CD4-positive, alpha-beta T cell treated with Interleukin-6 at 100 ng/mL for 8 hours (primary cell): ENCODE data around the gene OGT.
A peak's percentile ranks its signal among the peaks of the same experiment; 100 is the strongest.
"Not testable (repeated sequence)": the region's sequence is repeated elsewhere in the genome, so short reads cannot be mapped to it uniquely, and the experiment has no call there.

Source experiments
- DNase-seq: peaks from one replicate; pipeline ENCODE4 v3.0.0-alpha.2; 2020; ENCODE audit warnings: mixed read lengths, low spot score

The OGT gene

GRCh38 chrX:71586929-71587328, 54.0 kb downstream of the OGT start:
- no peak for DNase-seq

- not testable (repeated sequence) for DNase-seq
These were observed 60.3 kb downstream of the OGT start for GRCh38 chrX:71593210-71593609.

GRCh38 chrX:71599965-71600364, 67.1 kb downstream of the OGT start:
- DNase-seq = no peak

- no peak for DNase-seq
These were observed 70.7 kb downstream of the OGT start for GRCh38 chrX:71603618-71604017.

- DNase-seq = no peak
These were observed 71.2 kb downstream of the OGT start for GRCh38 chrX:71604141-71604540.

GRCh38 chrX:71604796-71605568, 72.1 kb downstream of the OGT start:
- DNase-seq = no peak

- peak; percentile 41 for DNase-seq
These were observed 73.8 kb downstream of the OGT start for GRCh38 chrX:71606536-71607216.

GRCh38 chrX:71607488-71607887, 74.6 kb downstream of the OGT start:
- DNase-seq = no peak

- DNase-seq = peak; percentile 18
These were observed 76.3 kb downstream of the OGT start for GRCh38 chrX:71609095-71609750.

- DNase-seq = not testable (repeated sequence)
These were observed 78.8 kb downstream of the OGT start for GRCh38 chrX:71611736-71612135.

GRCh38 chrX:71612256-71612655, 79.4 kb downstream of the OGT start:
- no peak for DNase-seq

GRCh38 chrX:71615056-71615455, 82.2 kb downstream of the OGT start:
- DNase-seq = no peak

GRCh38 chrX:71615954-71616353, 83.0 kb downstream of the OGT start:
- DNase-seq = no peak

GRCh38 chrX:71616672-71617529, 84.0 kb downstream of the OGT start:
- DNase-seq = no peak

- no peak for DNase-seq
These were observed 84.8 kb downstream of the OGT start for GRCh38 chrX:71617742-71618141.

GRCh38 chrX:71618303-71618721, 85.4 kb downstream of the OGT start, which contains the start of gene CXCR3:
CXCR3 (minus strand) TSS chrX:71618511; CDS start chrX:71618449, 62 bp downstream.
- peak; percentile 60 for DNase-seq

GRCh38 chrX:71618787-71619186, 85.9 kb downstream of the OGT start:
- DNase-seq = no peak

- DNase-seq = peak; percentile 38
These were observed 86.3 kb downstream of the OGT start for GRCh38 chrX:71619193-71619592.

GRCh38 chrX:71619986-71620385, 87.1 kb downstream of the OGT start:
- DNase-seq = no peak

- no peak for DNase-seq
These were observed 88.7 kb downstream of the OGT start for GRCh38 chrX:71621603-71622002.

GRCh38 chrX:71622032-71622575, 89.2 kb downstream of the OGT start:
- no peak for DNase-seq
